ENCODE measurements around the gene FAM98C.

Gene FAM98C

DNA sequence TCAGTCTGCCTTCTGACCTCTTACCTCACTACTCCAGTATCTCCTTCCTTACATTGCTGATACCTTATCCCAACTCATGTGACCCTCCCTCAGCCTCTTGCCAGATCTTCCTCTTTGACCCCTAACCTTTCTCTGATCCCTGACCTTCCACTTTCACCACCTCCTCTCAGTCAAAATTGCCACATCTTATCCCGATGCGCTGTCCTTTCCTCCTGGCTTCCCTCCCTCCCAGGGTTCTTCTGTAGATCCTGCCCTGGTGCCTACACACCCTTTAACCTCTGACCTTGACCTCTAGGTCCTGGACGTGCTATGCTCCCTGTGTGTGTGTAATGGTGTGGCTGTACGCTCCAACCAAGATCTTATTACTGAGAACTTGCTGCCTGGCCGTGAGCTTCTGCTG, 54.3 kb downstream of the FAM98C start:
- no peak for DNase-seq (ENCODE audit: low read depth)
- no peak overlapping the region for H3K4me3 ChIP-seq (replicated peaks; ENCODE audit: low read depth, low read length)
- TF ChIP-seq, protein P1, sequence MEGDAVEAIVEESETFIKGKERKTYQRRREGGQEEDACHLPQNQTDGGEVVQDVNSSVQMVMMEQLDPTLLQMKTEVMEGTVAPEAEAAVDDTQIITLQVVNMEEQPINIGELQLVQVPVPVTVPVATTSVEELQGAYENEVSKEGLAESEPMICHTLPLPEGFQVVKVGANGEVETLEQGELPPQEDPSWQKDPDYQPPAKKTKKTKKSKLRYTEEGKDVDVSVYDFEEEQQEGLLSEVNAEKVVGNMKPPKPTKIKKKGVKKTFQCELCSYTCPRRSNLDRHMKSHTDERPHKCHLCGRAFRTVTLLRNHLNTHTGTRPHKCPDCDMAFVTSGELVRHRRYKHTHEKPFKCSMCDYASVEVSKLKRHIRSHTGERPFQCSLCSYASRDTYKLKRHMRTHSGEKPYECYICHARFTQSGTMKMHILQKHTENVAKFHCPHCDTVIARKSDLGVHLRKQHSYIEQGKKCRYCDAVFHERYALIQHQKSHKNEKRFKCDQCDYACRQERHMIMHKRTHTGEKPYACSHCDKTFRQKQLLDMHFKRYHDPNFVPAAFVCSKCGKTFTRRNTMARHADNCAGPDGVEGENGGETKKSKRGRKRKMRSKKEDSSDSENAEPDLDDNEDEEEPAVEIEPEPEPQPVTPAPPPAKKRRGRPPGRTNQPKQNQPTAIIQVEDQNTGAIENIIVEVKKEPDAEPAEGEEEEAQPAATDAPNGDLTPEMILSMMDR (IDR thresholded peaks at IDR 0.05; ENCODE audit: low read length, missing control alignments) = no peak

DNA sequence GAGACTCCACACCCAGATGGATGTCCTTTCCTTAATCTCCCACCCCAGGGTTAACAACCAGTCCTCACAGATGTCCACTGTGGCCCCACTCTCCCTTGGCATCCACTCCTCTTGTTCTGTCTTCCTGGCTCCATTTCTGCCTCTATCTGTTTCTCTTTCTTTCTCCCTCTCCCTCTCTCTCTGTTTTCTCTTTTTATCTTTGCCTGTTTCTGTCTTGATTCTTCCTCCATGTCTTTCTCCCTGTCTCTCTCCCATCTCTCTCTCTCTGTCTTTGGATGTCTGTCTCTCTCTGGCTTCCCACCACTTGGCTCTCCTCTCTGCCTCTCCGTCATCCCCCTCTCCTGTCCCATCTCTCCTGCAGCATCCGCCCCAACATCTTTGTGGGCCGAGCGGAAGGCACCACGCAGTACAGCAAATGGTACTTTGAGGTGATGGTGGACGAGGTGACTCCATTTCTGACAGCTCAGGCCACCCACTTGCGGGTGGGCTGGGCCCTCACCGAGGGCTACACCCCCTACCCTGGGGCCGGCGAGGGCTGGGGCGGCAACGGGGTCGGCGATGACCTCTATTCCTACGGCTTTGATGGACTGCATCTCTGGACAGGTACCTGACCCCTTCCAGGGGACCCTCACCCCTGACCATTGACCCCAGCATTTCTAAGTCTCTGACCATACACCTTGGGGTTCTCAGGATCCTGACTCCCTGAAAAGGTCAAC, 55.0 kb downstream of the FAM98C start:
- TF ChIP-seq, protein P1 (IDR thresholded peaks at IDR 0.05; ENCODE audit: low read length, missing control alignments) = no peak
- H3K4me3 ChIP-seq (replicated peaks; ENCODE audit: low read depth, low read length) = no peak overlapping the region
- DNase-seq (ENCODE audit: low read depth) = no peak

Data from fibroblast of pulmonary artery (primary cell).